GM18498 (cell line): ENCODE results near the gene P4HA2.
"Not testable (repeated sequence)": the region's sequence is repeated elsewhere in the genome, so short reads cannot be mapped to it uniquely, and the experiment has no call there.

Experiments
- ATAC-seq: cut with Tn5 transposase; IDR thresholded peaks from one replicate; pipeline ENCODE4 v1.9.1; 2021; ENCODE audit warnings: mild to moderate bottlenecking, moderate library complexity; ENCODE audit not compliant: unreplicated experiment

The P4HA2 gene

DNA sequence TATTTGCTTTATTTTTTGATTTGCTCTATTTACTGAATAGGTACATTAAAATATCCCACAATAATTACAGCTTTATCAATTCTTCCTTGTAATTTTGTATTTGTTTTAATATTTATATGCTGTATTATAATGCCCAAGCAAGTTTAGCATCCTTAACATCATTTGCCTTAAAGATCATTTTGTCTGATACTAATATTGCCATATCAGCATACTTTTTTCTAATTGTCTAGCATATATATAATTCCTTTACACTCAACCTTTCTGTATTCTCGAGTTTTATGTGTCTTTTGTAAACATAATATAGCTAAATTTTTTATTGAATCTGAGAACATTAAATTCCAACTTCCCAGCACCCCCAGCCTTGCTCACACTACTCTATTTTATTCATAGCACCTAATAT lies 64.7 kb downstream of the P4HA2 start:
- no peak for ATAC-seq

DNA sequence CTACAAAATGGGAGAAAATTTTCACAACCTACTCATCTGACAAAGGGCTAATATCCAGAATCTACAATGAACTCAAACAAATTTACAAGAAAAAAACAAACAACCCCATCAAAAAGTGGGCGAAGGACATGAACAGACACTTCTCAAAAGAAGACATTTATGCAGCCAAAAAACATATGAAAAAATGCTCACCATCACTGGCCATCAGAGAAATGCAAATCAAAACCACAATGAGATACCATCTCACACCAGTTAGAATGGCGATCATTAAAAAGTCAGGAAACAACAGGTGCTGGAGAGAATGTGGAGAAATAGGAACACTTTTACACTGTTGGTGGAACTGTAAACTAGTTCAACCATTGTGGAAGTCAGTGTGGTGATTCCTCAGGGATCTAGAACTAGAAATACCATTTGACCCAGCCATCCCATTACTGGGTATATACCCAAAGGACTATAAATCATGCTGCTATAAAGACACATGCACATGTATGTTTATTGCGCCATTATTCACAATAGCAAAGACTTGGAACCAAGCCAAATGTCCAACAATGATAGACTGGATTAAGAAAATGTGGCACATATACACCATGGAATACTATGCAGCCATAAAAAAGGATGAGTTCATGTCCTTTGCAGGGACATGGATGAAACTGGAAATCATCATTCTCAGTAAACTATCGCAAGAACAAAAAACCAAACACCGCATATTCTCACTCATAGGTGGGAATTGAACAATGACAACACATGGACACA lies 65.9 kb downstream of the P4HA2 start:
- ATAC-seq, result not testable (repeated sequence)

DNA sequence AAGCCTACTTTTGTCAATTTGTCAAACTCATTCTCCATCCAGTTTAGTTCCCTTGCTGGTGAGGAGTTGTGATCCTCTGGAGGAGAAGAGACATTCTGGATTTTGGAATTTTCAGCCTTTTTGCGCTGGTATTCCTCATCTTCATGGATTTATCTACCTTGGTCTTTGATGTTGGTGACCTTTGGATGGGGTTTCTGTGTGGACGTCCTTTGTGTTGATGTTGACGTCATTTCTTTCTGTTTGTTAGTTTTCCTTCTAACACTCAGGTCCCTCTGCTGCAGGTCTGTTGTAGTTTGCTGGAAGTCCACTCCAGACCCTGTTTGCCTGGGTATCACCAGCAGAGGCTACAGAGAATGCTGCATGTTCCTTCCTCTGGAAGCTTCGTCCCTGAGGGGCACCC lies 71.2 kb downstream of the P4HA2 start:
- ATAC-seq, result no peak

DNA sequence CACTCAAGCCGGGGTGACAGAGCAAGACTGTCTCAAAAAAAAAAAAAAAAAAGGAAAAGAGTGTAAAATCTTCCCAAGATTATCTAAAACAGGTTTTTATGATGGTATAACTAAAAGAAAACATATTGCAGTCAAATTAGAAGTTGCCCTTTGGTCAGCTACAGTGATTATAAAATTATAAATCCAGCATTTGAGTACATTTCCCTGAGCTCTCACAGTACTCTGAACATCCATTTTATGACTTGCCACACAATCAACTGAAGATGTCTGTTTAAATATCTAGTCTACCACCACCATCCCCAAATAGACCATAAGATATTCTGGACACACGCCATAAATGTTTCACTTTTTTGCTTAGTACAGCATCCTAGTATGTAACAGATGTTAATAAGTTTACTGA lies 77.1 kb downstream of the P4HA2 start:
- no peak for ATAC-seq

DNA sequence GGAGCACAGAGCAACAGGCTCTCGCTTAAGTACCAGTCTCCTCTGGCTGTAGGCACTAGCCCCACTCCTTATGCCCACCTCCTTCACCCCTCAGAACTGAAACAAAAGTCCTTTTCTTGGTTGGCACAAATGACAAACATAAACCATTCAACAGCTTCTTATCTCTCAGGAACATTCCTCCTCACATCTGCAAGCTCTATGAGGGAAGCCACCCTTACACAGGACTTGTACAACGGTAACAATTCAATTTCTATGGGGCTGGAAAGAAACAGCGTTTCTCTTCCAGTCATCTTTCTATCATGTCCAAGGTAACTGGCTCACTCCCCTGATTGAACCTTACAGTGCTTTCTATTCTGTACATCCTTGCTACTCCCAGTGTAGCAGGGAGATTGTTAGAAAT lies 80.0 kb downstream of the P4HA2 start:
- ATAC-seq, result no peak

DNA sequence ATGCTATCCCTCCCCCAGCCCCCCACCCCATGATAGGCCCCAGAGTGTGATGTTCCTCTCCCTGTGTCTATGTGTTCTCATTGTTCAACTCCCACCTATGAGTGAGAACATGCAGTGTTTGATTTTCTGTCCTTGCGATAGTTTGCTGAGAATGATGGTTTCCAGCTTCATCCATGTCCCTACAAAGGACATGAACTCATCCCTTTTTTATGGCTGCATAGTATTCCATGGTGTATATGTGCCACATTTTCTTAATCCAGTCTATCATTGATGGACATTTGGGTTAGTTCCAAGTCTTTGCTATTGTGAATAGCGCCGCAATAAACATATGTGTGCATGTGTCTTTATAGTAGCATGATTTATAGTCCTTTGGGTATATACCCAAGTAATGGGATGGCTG lies 82.3 kb downstream of the P4HA2 start:
- not testable (repeated sequence) for ATAC-seq

DNA sequence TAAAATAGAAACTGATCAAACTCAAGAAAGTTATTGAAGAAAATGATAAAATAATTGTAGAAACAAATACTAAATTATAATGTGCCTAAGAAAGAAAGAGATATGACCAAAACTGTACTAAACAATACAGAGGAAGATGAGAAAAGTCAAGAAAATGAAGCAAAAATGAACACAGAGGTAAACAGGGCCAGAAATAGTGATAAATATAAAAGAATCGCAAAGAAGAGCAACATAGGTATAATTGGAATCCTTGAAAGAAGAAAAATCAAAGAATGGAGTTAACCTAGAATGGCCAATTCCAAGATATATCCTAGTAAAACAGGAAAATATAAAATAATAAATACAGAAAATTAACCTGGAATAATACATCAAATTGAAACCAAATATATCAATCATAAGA lies 84.5 kb downstream of the P4HA2 start:
- ATAC-seq, result no peak

DNA sequence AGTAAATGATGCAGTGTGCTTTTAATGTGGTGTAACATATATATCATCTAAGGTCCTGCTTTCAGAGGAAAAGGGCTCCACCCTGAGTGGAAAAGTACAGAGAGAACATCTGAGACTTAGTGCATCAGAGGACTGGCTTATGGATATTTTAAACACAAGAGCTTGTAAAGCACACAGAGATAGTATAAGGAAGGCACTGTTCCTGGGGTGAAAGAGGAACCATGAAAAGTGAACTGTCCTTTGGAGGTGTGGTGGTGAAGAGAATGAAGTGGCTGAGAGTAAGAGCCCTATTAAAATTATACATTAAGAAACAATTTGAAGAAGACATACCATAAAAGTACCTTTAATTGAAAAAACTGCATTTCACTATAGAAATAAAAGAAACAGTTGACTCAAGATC lies 85.2 kb downstream of the P4HA2 start:
- no peak for ATAC-seq
